Mucosa of rectum (tissue), 2 donors: Measurements from ENCODE around the gene ALOX15.
"Not testable (repeated sequence)": the region's sequence is repeated elsewhere in the genome, so short reads cannot be mapped to it uniquely, and the experiment has no call there.

Experiments used
- H3K27ac ChIP-seq, 2 donors: one replicate each; pipeline ENCODE4 v1.7.0; 2013; ENCODE audit warnings: inconsistent platforms in 2 of 2, low read depth in 2 of 2, low read length in 2 of 2
- H3K27me3 ChIP-seq, 2 donors: one replicate each; pipeline ENCODE4 v1.7.0; 2013; ENCODE audit warnings: low read length in 2 of 2; ENCODE audit not compliant: control insufficient read depth in 2 of 2, insufficient read depth in 2 of 2
- H3K36me3 ChIP-seq, 2 donors: one replicate each; pipeline ENCODE4 v1.7.0; 2013; ENCODE audit warnings: low read length in 2 of 2; ENCODE audit not compliant: control insufficient read depth in 2 of 2, insufficient read depth in 2 of 2
- H3K4me1 ChIP-seq, 2 donors: one replicate each; pipeline ENCODE4 v1.7.0; 2013; ENCODE audit warnings: low read length in 2 of 2, mild to moderate bottlenecking in 1 of 2; ENCODE audit not compliant: control insufficient read depth in 2 of 2, insufficient read depth in 2 of 2
- H3K4me3 ChIP-seq, 2 donors: one replicate each; pipeline ENCODE4 v1.7.0; 2013; ENCODE audit warnings: low read length in 2 of 2
- H3K9ac ChIP-seq, 2 donors: one replicate each; pipeline ENCODE4 v1.7.0; 2013; ENCODE audit warnings: low read length in 2 of 2, low read depth in 1 of 2, mild to moderate bottlenecking in 1 of 2
- H3K9me3 ChIP-seq, 2 donors: one replicate each; pipeline ENCODE4 v1.7.0; 2013; ENCODE audit warnings: low read length in 2 of 2; ENCODE audit not compliant: control insufficient read depth in 2 of 2
- donor health status: healthy.
- donor health status: Normal muscosa, but diverticular disease.

Gene ALOX15

DNA sequence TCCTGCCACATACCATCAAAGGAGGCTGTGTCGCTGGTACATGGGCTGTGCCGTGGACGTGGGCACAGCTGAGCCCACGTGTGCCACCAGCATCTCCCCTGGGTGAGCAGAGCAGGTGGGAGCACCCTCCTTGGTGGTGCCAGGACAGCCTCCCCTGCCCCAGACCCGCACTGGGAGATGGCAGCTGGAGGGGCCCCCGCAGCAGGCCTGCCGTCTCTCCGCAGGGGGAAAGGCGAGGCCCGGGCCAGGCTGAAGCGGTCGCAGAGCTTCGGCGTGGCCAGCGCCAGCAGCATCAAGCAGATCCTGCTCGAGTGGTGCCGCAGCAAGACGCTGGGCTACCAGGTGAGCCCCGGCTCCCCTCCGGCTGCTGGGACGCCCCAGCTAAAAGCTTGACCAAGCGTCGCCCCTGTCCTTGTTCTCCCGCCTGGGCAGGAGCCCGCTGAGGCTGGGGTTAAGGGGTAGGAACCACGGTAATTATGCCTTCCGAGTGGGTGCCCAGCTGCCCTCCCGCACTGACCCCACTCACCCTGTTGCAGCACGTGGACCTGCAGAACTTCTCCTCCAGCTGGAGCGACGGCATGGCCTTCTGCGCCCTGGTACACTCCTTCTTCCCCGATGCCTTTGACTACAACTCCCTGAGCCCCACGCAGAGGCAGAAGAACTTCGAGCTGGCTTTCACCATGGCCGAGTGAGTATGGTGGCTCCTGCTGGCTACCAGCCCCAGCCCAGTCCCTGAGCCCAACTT lies 44.7 kb downstream of the ALOX15 start:
- Histone ChIP-seq H3K4me1 (peaks cover 3% of the 10 kb centered on the region in 2 donors), H3K27ac (no peak overlapping the region)

DNA sequence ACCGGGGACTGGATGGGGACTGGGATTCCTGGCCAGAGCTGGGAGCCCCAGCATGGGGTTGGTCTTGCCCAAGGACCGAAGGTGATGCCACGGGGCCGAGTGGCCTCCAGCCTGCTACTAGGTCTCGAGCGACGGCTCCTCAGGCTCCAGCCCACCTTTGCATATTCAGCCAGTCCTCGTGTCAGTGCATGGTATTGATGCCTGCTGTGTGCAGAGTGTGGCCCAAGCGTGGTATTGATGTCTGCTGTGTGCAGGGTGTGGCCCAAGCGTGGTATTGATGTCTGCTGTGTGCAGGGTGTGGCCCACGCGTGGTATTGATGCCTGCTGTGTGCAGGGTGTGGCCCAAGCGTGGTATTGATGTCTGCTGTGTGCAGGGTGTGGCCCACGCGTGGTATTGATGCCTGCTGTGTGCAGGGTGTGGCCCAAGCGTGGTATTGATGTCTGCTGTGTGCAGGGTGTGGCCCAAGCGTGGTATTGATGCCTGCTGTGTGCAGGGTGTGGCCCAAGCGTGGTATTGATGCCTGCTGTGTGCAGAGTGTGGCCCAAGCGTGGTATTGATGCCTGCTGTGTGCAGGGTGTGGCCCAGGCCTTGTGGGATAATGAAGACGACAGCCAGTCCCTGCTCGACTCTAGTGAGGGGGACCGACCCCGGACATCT lies 45.7 kb downstream of the ALOX15 start:
- not testable (repeated sequence) for H3K4me3 ChIP-seq, H3K9me3 ChIP-seq, H3K27me3 ChIP-seq, H3K36me3 ChIP-seq, H3K27ac ChIP-seq, H3K9ac ChIP-seq, H3K4me1 ChIP-seq

More for the DNA sequence above, 44.7 kb downstream of the ALOX15 start:
- Histone ChIP-seq H3K4me3 (no peak overlapping the region), H3K9me3 (no peaks in the 10 kb centered on the region), H3K9ac (no peak overlapping the region), H3K36me3 (no peaks in the 10 kb centered on the region), H3K27me3 (peaks cover 0 to 2% of the 10 kb centered on the region in 2 donors)

DNA sequence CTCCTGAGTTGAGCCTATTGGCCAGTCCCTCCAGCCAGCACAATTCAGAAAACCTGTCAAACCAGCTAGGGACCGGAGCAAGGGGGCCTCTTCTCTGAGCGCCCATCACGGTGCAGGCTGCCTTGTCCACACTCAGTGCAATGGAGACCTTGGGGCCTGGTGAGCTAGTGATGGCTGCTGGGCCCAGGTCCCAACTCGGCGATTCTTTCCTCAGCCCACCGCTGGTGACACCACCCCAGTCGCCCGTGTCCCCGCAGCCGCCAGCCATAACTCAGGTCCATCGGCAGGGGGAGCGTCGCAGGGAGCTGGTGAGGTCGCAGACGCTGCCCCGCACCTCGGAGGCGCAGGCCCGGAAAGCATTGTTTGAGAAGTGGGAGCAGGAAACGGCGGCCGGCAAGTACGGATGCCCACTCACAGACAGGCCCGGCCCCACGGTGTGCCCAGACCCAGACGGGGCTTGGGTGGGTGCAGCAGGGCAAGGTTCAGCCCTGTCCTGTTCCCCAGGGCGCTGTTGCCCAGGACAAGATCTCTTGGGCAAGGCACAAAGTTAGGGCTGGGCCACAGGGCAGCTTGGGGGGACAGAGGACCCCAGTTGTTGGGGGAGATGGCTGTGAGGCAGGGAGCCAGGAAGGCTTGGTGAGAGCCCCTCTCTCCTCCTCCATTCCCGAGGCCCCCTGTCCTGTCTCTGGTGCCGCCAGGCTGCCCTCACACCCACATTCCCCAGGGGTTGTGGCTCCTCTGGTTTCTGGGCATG lies 46.4 kb downstream of the ALOX15 start:
- H3K27me3 ChIP-seq, result no peaks in the 10 kb centered on the region
- peaks cover 3% of the 10 kb centered on the region in 2 donors for H3K4me1 ChIP-seq
- no peaks in the 10 kb centered on the region for H3K9me3 ChIP-seq
- no peak overlapping the region for H3K9ac ChIP-seq
- no peaks in the 10 kb centered on the region for H3K36me3 ChIP-seq
- peak overlapping the region in 1 of 2 donors; percentile 7 for H3K4me3 ChIP-seq
- no peak overlapping the region for H3K27ac ChIP-seq

DNA sequence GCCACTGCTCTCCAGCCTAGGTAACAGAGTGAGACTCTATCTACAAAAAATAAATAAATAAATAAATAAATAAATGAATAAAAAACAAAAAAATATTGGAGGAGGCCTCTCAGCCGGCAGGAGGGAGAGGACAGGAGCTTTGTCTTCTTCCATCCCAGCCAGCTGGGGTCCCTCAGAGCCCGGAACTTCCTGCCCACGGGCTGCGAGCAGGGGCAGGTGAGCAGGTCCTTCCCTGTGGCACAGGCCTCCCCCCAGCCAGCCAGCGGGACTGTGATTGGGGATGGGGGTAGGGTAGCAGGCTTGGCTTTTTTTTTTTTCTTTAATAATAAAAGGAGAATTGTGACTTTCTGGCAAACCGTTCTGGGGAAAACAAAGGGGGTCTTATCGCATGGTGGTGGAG lies 47.1 kb downstream of the ALOX15 start:
- peaks cover 3% of the 10 kb centered on the region in 2 donors for H3K4me1 ChIP-seq

DNA sequence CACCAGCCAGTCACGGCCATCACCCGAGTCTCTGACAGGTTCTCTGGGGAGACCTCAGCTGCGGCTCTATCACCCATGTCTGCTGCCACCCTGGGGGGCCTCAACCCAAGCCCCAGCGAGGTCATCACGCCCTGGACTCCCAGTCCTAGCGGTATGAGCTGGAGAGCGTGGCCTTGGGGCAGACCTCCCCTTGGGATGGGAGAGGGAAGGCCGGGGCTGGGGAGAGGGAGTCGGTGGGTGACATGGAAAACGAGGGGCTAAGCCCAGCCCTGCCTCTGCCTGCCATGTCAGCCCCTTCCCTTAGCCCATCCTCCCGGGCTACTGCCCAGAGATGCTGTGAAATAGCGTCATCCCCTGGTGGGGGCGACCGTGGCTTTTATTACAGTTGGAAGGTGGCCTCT lies 48.5 kb downstream of the ALOX15 start:
- Histone ChIP-seq H3K4me3 (no peak overlapping the region), H3K9ac (no peak overlapping the region), H3K36me3 (no peaks in the 10 kb centered on the region), H3K9me3 (no peaks in the 10 kb centered on the region), H3K27me3 (no peaks in the 10 kb centered on the region), H3K4me1 (peaks cover 3% of the 10 kb centered on the region in 2 donors), H3K27ac (no peak overlapping the region)

More for the DNA sequence above, 47.1 kb downstream of the ALOX15 start:
- Histone ChIP-seq H3K9me3 (no peaks in the 10 kb centered on the region), H3K27ac (no peak overlapping the region), H3K9ac (no peak overlapping the region), H3K27me3 (no peaks in the 10 kb centered on the region), H3K36me3 (no peaks in the 10 kb centered on the region), H3K4me3 (no peak overlapping the region)

DNA sequence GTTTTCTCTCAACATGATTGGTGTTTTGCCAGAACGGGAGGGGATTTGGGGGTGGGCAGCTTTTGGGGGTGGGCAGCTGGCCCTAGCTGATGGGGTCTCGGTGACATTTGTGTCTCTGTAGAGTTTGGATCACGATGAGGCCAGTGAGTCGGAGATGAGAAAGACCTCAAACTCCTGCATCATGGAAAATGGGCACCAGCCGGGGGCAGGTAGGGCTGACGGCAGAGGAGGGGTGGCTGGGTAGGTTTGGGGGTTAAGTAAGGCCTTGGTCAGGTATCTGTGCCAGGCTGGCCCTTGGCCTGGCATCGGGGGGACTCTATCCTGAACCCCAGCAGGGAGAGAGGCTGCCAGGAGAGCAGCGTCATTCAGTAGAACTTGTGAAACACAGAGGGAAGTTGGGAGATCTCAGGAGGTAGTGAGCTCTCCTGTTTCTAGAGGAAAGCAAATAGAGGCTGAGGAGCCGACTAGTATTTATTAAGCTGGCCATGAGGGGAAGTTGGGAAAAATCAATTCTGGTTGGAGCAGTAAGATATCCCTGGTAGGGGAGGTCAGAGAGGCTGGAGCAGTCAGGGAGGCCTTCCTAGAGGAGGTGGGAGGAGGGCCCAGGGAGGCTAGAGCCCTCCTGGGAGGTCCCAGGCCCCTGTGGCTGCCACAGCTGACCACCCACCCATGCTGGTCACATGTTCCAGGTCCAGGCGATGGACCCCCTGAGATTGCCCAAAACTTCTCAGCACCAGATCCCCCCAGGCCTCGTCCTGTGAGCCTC lies 49.1 kb downstream of the ALOX15 start:
- Histone ChIP-seq H3K9me3 (no peaks in the 10 kb centered on the region), H3K27ac (no peak overlapping the region), H3K4me1 (peaks cover 3% of the 10 kb centered on the region in 2 donors), H3K27me3 (no peaks in the 10 kb centered on the region), H3K4me3 (no peak overlapping the region), H3K36me3 (no peaks in the 10 kb centered on the region), H3K9ac (no peak overlapping the region)

DNA sequence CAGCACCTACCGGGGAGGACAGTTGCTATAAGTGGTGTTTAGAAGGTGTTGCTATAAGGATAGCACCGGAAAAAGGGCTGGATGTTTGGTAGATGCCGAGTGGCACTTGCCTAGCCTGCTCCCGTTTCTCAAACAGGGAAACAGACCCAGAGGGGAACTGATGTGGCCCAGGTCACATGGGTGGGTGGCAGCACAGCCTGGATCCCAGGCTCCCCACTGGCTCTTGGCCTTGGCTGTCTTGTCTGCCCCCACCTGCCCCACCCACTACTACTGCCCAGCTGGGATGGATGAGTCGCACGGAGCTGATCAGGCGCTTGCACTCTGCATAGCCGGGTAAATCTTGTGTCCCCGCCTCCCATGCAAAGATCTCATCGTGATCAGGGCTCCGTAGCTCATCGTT lies 49.9 kb downstream of the ALOX15 start:
- Histone ChIP-seq H3K4me3 (no peak overlapping the region), H3K9me3 (no peaks in the 10 kb centered on the region), H3K27ac (no peak overlapping the region), H3K27me3 (peaks cover 0 to 2% of the 10 kb centered on the region in 2 donors), H3K9ac (no peak overlapping the region), H3K4me1 (peaks cover 3% of the 10 kb centered on the region in 2 donors), H3K36me3 (no peaks in the 10 kb centered on the region)

DNA sequence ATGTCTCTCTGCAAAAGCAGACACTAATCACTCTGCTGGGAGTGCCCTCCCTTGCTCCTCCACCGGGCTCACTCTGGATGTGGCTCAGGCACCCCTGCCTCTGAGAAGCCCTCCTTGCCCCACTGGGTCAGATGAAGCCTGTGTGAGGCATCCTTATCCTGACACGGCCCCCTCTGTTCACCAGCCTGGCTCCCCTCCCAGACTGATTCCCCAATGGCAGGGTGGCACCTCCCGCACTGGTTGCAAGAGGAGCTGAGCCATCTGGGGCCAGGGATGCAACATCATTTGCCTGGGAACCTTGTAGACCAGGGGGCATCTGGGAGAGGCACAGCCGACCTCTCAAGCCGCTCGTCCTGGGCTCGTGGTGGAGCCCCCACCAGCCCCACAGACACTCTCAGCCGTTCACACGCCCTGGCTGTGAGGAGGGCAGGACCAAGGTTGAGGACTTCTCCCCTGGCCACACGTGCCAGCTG lies 50.5 kb downstream of the ALOX15 start:
- H3K4me3 ChIP-seq, result no peak overlapping the region
- no peak overlapping the region for H3K9ac ChIP-seq
- H3K27me3 ChIP-seq, result peaks cover 0 to 6% of the 10 kb centered on the region in 2 donors
- H3K36me3 ChIP-seq, result no peaks in the 10 kb centered on the region
- H3K27ac ChIP-seq, result no peak overlapping the region
- H3K9me3 ChIP-seq, result no peaks in the 10 kb centered on the region
- peaks cover 3% of the 10 kb centered on the region in 2 donors for H3K4me1 ChIP-seq

DNA sequence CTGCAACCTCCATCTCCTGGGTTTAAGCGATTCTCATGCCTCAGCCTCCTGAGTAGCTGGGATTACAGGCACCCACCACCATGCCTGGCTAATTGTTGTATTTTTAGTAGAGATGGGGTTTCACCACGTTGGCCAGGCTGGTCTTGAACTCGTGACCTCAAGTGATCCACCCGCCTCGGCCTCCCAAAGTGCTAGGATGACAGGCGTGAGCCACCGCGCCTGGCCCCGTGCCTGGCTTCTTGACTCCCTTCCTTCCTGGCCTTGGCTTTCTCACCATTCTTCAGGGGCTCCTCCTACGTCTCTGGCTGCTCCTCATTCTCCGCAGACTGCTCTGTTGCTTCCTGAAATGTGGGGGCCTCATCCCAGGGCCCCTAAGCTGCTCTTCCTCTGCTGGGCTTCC lies 51.4 kb downstream of the ALOX15 start:
- not testable (repeated sequence) for H3K36me3 ChIP-seq, H3K27ac ChIP-seq, H3K9ac ChIP-seq, H3K4me1 ChIP-seq, H3K9me3 ChIP-seq, H3K4me3 ChIP-seq
- H3K27me3 ChIP-seq, result peaks cover 8 to 14% of the 10 kb centered on the region in 2 donors
